ENCODE measurements around the gene KNSTRN.

Gene KNSTRN

DNA sequence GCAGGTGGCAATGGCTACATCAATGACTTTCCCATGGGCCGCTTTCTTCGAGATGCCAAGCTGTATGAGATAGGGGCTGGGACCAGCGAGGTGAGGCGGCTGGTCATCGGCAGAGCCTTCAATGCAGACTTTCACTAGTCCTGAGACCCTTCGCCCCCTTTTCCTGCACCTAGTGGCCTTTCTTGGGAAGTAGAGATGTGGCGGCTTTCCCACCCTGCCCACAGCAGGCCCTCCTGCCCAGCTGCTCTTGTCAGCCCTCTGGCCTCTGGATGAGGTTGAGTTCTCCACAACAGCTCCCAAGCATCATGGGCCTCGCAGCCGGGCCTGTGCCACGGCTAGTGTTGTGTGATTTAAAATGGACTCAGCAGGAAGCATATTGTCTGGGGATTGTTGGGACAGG lies 35.6 kb downstream of the KNSTRN start:
- H2AFZ ChIP-seq (ENCODE audit: low read depth, low read length): no peak overlapping the region
- H3K27ac ChIP-seq (ENCODE audit: low read length): no peak overlapping the region
- DNase-seq (no peak), ATAC-seq (ENCODE audit: insufficient read depth, low read depth) (no peak)
- no peak overlapping the region for H3K4me3 ChIP-seq (ENCODE audit: low read depth in 1 of 2, low read length in 2 of 2)
- H3K36me3 ChIP-seq (ENCODE audit: insufficient read depth, low read length): peaks cover 45% of the 10 kb centered on the region
- no peak overlapping the region for H3K4me2 ChIP-seq (ENCODE audit: insufficient read depth, low read length)
- no peaks in the 10 kb centered on the region for H3K79me2 ChIP-seq (ENCODE audit: insufficient read depth, low read length)
- no peaks in the 10 kb centered on the region for H3K27me3 ChIP-seq (ENCODE audit: insufficient read depth, low read length, poor library complexity)
- H4K20me1 ChIP-seq (ENCODE audit: insufficient read depth, low read length): no peaks in the 10 kb centered on the region
- no peaks in the 10 kb centered on the region for H3K9me3 ChIP-seq (ENCODE audit: insufficient read depth, low read length, severe bottlenecking)
- H3K9ac ChIP-seq (ENCODE audit: low read depth, low read length): no peak overlapping the region
- peaks cover 3% of the 10 kb centered on the region; the same call in 1 of the 2 replicates for H3K4me1 ChIP-seq (ENCODE audit: insufficient read depth, low read length)
- TF ChIP-seq, protein P1, sequence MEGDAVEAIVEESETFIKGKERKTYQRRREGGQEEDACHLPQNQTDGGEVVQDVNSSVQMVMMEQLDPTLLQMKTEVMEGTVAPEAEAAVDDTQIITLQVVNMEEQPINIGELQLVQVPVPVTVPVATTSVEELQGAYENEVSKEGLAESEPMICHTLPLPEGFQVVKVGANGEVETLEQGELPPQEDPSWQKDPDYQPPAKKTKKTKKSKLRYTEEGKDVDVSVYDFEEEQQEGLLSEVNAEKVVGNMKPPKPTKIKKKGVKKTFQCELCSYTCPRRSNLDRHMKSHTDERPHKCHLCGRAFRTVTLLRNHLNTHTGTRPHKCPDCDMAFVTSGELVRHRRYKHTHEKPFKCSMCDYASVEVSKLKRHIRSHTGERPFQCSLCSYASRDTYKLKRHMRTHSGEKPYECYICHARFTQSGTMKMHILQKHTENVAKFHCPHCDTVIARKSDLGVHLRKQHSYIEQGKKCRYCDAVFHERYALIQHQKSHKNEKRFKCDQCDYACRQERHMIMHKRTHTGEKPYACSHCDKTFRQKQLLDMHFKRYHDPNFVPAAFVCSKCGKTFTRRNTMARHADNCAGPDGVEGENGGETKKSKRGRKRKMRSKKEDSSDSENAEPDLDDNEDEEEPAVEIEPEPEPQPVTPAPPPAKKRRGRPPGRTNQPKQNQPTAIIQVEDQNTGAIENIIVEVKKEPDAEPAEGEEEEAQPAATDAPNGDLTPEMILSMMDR (IDR thresholded peaks at IDR 0.05; ENCODE audit: borderline replicate concordance, extremely low read depth, low read length, poor library complexity, severe bottlenecking): no peak
- no peak for TF ChIP-seq EZH2 (IDR thresholded peaks at IDR 0.05; ENCODE audit: borderline replicate concordance, low read depth, low read length, severe bottlenecking)

DNA sequence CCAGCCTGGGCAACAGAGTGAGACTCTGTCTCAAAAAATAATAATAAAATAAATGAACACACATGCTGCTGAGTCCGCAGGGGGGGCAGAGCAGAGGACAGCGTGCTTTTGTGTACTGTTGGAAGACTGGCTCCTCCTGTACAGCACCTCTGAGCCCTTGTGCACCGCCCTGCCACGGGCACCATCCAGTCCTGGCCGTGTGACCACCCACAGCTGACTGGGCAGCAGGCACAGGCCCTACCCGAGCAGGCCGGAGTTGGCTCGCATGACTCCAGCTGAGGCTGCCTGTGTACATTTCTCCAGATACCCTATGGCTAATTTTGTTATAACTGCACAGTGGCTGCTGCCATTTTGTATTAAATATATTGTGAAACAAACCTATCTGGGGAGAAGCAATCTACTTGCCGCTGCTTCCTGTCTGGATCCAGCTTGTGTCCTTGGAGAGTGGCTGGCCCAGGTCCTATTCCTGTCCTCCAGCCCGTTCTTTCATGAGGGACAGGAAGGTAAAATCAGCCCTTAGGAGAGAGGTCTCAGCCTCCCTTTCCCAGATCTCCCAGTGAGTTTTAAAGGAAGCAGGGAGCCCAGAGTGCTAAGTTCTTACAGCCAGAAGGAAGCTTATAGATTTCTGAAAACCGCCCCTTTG lies 37.7 kb downstream of the KNSTRN start:
- Histone ChIP-seq H3K27me3 (ENCODE audit: insufficient read depth, low read length, poor library complexity) (no peaks in the 10 kb centered on the region), H3K4me1 (ENCODE audit: insufficient read depth, low read length) (peaks cover 3% of the 10 kb centered on the region; the same call in 1 of the 2 replicates), H3K36me3 (ENCODE audit: insufficient read depth, low read length) (peaks cover 26% of the 10 kb centered on the region), H3K9me3 (ENCODE audit: insufficient read depth, low read length, severe bottlenecking) (no peaks in the 10 kb centered on the region), H3K4me3 (ENCODE audit: low read depth in 1 of 2, low read length in 2 of 2) (no peak overlapping the region), H3K27ac (ENCODE audit: low read length) (no peak overlapping the region), H3K4me2 (ENCODE audit: insufficient read depth, low read length) (no peak overlapping the region), H3K9ac (ENCODE audit: low read depth, low read length) (no peak overlapping the region), H3K79me2 (ENCODE audit: insufficient read depth, low read length) (no peaks in the 10 kb centered on the region), H2AFZ (ENCODE audit: low read depth, low read length) (no peak overlapping the region), H4K20me1 (ENCODE audit: insufficient read depth, low read length) (no peaks in the 10 kb centered on the region)
- TF ChIP-seq, protein P1 (IDR thresholded peaks at IDR 0.05; ENCODE audit: borderline replicate concordance, extremely low read depth, low read length, poor library complexity, severe bottlenecking): no peak
- no peak for TF ChIP-seq EZH2 (IDR thresholded peaks at IDR 0.05; ENCODE audit: borderline replicate concordance, low read depth, low read length, severe bottlenecking)
- ATAC-seq (ENCODE audit: insufficient read depth, low read depth) (no peak), DNase-seq (no peak)

DNA sequence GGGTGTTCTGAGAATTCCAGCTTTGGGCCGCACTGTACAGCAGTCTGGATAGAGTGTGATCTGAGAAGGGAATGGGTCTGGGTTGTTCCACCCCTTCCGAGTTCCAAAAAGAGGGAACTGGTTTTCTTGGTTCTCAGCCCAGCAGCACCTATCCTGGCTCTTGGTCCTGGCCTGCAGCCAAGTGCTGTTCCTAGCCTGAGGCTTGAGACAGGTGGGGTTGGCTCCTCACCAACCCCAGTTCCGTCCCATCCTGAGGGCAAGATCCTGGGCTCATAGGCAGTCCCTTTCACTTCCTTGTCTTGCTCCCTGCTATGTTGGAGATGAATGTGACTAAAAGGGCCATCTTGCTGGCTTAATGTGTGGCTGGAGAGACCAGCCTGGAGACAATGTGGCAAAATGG lies 38.3 kb downstream of the KNSTRN start:
- Histone ChIP-seq H3K4me2 (ENCODE audit: insufficient read depth, low read length) (no peak overlapping the region), H4K20me1 (ENCODE audit: insufficient read depth, low read length) (no peaks in the 10 kb centered on the region), H3K79me2 (ENCODE audit: insufficient read depth, low read length) (no peaks in the 10 kb centered on the region), H3K27ac (ENCODE audit: low read length) (no peak overlapping the region), H3K36me3 (ENCODE audit: insufficient read depth, low read length) (peaks cover 20% of the 10 kb centered on the region), H3K9me3 (ENCODE audit: insufficient read depth, low read length, severe bottlenecking) (no peaks in the 10 kb centered on the region), H3K4me1 (ENCODE audit: insufficient read depth, low read length) (peaks cover 3% of the 10 kb centered on the region; the same call in 1 of the 2 replicates), H3K27me3 (ENCODE audit: insufficient read depth, low read length, poor library complexity) (no peaks in the 10 kb centered on the region), H3K4me3 (ENCODE audit: low read depth in 1 of 2, low read length in 2 of 2) (no peak overlapping the region), H2AFZ (ENCODE audit: low read depth, low read length) (no peak overlapping the region), H3K9ac (ENCODE audit: low read depth, low read length) (no peak overlapping the region)
- no peak for DNase-seq
- TF ChIP-seq, protein P1 (IDR thresholded peaks at IDR 0.05; ENCODE audit: borderline replicate concordance, extremely low read depth, low read length, poor library complexity, severe bottlenecking): no peak
- TF ChIP-seq EZH2 (IDR thresholded peaks at IDR 0.05; ENCODE audit: borderline replicate concordance, low read depth, low read length, severe bottlenecking): no peak
- no peak for ATAC-seq (ENCODE audit: insufficient read depth, low read depth)

All from DND-41 (cell line).